Measurements from ENCODE around the gene NFE2L3.
"Not testable (repeated sequence)": the region's sequence is repeated elsewhere in the genome, so short reads cannot be mapped to it uniquely, and the experiment has no call there.

NFE2L3 gene

GRCh38 chr7:26182706-26183105, 30.7 kb downstream of the NFE2L3 start:
- TF ChIP-seq CTCF (IDR thresholded peaks at IDR 0.05; ENCODE audit: insufficient read depth, low read depth, low read length, missing control alignments): no peak
- DNase-seq (ENCODE audit: low read depth): no peak
- H3K4me3 ChIP-seq (ENCODE audit: low read length): no peak overlapping the region

GRCh38 chr7:26183545-26184280, 31.7 kb downstream of the NFE2L3 start:
- no peak overlapping the region for H3K4me3 ChIP-seq (ENCODE audit: low read length)
- DNase-seq (ENCODE audit: low read depth): no peak
- no peak for TF ChIP-seq CTCF (IDR thresholded peaks at IDR 0.05; ENCODE audit: insufficient read depth, low read depth, low read length, missing control alignments)

GRCh38 chr7:26184281-26185101, 32.5 kb downstream of the NFE2L3 start:
- not testable (repeated sequence) for H3K4me3 ChIP-seq (ENCODE audit: low read length); DNase-seq (ENCODE audit: low read depth)

- DNase-seq (ENCODE audit: low read depth): no peak
- no peak overlapping the region for H3K4me3 ChIP-seq (ENCODE audit: low read length)
- no peak for TF ChIP-seq CTCF (IDR thresholded peaks at IDR 0.05; ENCODE audit: insufficient read depth, low read depth, low read length, missing control alignments)
Observed at GRCh38 chr7:26185131-26185843, 33.3 kb downstream of the NFE2L3 start.

GRCh38 chr7:26185844-26186180, 33.8 kb downstream of the NFE2L3 start:
- DNase-seq (ENCODE audit: low read depth): no peak
- H3K4me3 ChIP-seq (ENCODE audit: low read length): no peak overlapping the region
- no peak for TF ChIP-seq CTCF (IDR thresholded peaks at IDR 0.05; ENCODE audit: insufficient read depth, low read depth, low read length, missing control alignments)

- DNase-seq (ENCODE audit: low read depth): no peak
- TF ChIP-seq CTCF (IDR thresholded peaks at IDR 0.05; ENCODE audit: insufficient read depth, low read depth, low read length, missing control alignments): no peak
- H3K4me3 ChIP-seq (ENCODE audit: low read length): no peak overlapping the region
Observed at GRCh38 chr7:26186364-26187311, 34.6 kb downstream of the NFE2L3 start.

All from epithelial cell of esophagus (primary cell).